ENCODE results near the gene OXNAD1.

The OXNAD1 gene

DNA sequence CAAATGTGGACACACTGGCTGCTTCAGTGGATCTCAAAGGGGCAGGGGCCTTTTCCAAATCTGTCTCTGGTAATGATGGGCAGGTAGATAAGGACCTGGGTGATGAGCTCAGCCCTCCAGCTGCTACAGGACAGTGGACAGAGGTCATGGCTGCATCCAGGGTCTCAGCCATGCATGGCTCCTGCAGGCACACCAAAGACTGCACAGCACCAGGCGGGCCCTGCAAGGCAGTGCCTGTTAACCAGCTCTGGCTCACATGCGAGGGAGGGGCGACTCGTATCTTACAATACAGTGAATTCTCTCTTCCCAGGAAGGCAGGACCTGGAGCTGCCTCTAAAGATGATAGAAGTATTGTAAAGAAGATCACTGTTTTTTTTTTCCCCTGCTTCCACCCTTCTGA lies 58.7 kb downstream of the OXNAD1 start:
- TF ChIP-seq, protein P1, sequence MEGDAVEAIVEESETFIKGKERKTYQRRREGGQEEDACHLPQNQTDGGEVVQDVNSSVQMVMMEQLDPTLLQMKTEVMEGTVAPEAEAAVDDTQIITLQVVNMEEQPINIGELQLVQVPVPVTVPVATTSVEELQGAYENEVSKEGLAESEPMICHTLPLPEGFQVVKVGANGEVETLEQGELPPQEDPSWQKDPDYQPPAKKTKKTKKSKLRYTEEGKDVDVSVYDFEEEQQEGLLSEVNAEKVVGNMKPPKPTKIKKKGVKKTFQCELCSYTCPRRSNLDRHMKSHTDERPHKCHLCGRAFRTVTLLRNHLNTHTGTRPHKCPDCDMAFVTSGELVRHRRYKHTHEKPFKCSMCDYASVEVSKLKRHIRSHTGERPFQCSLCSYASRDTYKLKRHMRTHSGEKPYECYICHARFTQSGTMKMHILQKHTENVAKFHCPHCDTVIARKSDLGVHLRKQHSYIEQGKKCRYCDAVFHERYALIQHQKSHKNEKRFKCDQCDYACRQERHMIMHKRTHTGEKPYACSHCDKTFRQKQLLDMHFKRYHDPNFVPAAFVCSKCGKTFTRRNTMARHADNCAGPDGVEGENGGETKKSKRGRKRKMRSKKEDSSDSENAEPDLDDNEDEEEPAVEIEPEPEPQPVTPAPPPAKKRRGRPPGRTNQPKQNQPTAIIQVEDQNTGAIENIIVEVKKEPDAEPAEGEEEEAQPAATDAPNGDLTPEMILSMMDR (IDR thresholded peaks at IDR 0.05; ENCODE audit: low read depth, low read length) = no peak
- no peak overlapping the region for H3K4me3 ChIP-seq (ENCODE audit: low read depth, low read length)

DNA sequence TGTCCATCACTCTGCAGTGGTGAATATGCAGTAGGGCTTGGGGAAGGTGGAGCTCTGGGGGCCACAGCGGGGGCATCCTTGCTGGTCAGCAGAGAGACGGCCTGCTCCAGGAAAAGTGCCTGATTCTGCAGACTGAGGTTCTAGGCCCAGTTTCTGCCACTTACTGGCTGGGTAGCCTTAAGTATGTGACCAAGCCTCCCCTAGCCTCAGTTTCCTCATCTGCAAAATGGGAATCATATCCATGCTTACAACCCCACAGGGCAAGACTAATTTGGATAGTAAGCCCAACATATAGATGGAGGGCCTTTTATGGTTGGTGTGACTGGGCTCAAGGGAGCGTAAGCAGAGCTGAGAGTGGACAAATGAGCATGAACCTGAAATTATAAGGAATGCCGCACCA lies 60.8 kb downstream of the OXNAD1 start:
- no peak overlapping the region for H3K4me3 ChIP-seq (ENCODE audit: low read depth, low read length)
- TF ChIP-seq, protein P1 (IDR thresholded peaks at IDR 0.05; ENCODE audit: low read depth, low read length) = no peak

DNA sequence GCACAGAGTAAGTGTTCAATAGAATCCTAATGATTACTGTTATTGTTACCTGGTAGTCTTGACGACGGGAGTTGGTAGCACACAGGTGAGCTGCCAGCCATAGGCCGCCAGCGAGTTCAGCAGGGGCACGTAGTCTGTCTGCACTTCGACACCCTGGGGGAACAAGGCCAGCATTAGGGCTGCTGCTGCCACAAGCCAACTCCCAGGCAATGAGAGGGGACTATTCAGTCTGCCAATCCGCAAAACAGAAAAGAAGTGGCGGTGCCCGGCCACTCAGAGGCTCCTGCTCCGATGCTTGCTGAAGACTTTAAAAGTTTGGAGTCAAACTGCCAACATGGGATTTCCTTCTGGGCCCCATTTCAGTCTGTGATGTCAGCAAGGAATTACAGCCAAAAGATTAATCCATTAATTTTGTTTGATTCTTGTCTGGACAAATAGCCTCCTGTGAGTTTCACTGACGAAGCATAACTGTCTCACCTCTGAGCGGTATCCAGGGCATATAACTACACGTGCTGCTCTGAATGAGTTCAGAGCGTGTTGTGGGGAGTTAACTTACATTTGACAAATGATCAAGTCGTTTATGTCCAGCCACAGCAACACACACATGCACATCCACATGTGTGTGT lies 61.8 kb downstream of the OXNAD1 start:
- TF ChIP-seq, protein P1 (IDR thresholded peaks at IDR 0.05; ENCODE audit: low read depth, low read length) = no peak
- H3K4me3 ChIP-seq (ENCODE audit: low read depth, low read length) = no peak overlapping the region

DNA sequence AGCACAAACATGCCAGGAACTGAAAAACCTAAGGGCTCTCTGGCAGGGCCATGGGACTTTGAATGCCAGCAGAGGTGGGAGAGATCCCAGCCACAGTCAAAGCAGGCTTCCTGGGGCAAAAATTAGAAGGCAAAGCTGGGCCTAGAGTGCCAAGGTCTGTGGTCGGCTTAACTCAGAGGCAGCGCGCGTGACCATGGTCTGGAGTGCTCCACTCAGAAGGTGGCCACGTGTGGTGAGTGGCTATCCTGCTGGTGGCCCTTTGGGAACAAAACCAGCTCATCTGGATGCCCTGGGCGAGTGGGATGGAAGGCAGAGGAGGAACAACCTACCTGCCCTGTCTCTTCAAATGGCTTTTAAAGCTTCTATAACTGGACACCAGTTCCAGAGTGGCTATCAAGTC lies 63.1 kb downstream of the OXNAD1 start:
- TF ChIP-seq, protein P1 (IDR thresholded peaks at IDR 0.05; ENCODE audit: low read depth, low read length) = no peak
- H3K4me3 ChIP-seq (ENCODE audit: low read depth, low read length) = no peak overlapping the region

DNA sequence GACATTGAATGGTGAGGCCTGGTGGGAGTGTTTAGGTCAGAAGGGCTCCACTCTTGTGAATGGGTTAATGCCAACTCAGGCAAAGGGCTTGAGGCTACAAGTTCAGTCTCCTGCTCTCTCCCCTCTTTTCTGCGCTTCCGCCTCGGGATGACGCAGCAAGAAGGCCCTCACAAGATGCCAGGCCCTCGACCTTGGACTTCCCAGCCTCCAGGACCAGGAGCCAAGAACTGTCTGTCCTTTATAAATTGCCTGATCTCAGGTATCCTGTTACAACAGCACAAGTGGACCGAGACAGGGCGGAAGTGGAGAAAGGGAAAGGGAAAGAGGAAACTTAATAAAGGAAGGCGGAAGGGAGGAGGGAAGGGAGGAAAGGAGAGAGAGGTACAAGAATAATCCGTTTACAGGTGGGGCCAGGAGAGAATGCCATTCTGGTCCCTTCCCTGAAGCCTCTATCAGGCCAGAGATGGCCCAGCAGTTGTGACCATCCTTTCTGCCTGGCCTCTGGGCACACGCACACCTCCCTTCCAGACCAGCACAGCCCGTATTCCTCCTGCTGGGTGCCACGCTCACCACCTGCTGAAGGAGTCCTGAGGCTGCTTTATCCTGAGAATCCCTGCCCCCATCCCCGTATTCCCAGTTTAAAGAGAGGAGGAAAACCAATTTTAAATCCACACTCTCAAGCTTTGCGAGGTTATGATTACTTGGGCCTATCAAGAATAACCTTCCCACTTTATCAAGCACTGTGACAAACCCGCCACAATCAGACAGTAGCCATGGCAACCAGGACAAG lies 64.2 kb downstream of the OXNAD1 start:
- H3K4me3 ChIP-seq (ENCODE audit: low read depth, low read length) = no peak overlapping the region
- TF ChIP-seq, protein P1 (IDR thresholded peaks at IDR 0.05; ENCODE audit: low read depth, low read length) = no peak

DNA sequence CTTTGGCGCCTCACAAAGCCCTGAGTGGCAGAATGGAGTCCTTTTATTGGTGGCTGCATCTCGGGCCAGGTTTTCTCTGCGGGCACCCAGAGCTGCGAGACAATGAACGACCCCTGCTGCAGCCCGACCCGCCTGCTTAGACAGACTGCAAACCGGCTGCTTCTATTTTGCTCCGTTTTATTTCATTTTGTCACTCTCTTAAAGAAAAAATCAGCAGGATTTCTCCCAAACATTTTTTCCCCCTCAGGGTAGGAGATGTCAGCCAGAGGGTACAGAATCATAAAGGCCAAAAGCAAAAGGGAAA lies 64.8 kb downstream of the OXNAD1 start:
- TF ChIP-seq, protein P1 (IDR thresholded peaks at IDR 0.05; ENCODE audit: low read depth, low read length) = no peak
- H3K4me3 ChIP-seq (ENCODE audit: low read depth, low read length) = no peak overlapping the region

DNA sequence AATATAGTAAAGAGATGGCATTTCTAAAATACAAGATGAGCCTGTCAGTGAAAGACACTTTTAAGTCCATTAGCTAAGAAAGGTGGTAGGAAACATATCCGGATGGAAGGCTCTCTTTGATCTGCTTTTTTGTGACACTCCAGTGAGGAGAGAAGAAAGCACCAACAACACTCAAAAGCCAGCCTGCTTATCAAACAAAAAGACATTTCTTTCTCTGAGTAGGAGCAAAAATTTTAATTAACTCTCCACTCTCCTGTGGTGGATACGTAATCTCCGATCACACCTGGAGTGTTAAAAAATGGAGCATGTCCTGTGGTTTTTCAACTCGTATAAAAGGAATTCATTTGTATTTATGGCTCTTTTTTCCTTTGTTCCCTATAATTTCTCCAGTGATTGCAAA lies 65.3 kb downstream of the OXNAD1 start:
- TF ChIP-seq, protein P1 (IDR thresholded peaks at IDR 0.05; ENCODE audit: low read depth, low read length) = no peak
- H3K4me3 ChIP-seq (ENCODE audit: low read depth, low read length) = no peak overlapping the region
